K562 (cell line): Measurements from ENCODE around the gene NKX1-2. TPM values are rescaled to one million over a fixed set of nuclear protein-coding genes. Genes with fewer than 3 reads are reported as not detected.
A peak's percentile ranks its signal among the peaks of the same experiment; 100 is the strongest.

Experiments
- BCOR ChIP-seq: fragments of 450-650 bp; IDR thresholded peaks from 2 replicates; pipeline ENCODE4 v1.6.1; 2016
- BHLHE40 ChIP-seq: IDR thresholded peaks from 2 replicates; pipeline ENCODE4 v1.6.1; 2011; ENCODE audit warnings: low read length, improper control_type of control experiment
- EGR1 ChIP-seq: fragments of 450-650 bp; conservative IDR thresholded peaks from 2 replicates; pipeline ENCODE4 v1.6.1; 2017; ENCODE audit warnings: mild to moderate bottlenecking
- HMGN3 ChIP-seq: IDR thresholded peaks from 2 replicates; pipeline ENCODE4 v1.6.1; 2011; ENCODE audit warnings: borderline replicate concordance, low read depth, mild to moderate bottlenecking, mixed read lengths, low read length; ENCODE audit not compliant: insufficient read length; ENCODE audit errors: extremely low read depth
- MTF1 ChIP-seq: fragments of 250-450 bp; sonication (Bioruptor Pico); IDR thresholded peaks from 2 replicates; pipeline ENCODE4 v1.9.0; 2021; ENCODE audit warnings: moderate library complexity, mild to moderate bottlenecking, inconsistent platforms, borderline replicate concordance
- PHTF2 ChIP-seq: fragments of 250-450 bp; sonication (Bioruptor Pico); IDR thresholded peaks from 2 replicates; pipeline ENCODE4 v1.5.0; 2021; ENCODE audit warnings: mild to moderate bottlenecking
- RCOR1 ChIP-seq, 2 experiments: IDR thresholded peaks; 2 replicates each; pipeline ENCODE4 v1.6.1; 2012; ENCODE audit warnings: low read depth in 2 of 2, low read length in 2 of 2, borderline replicate concordance in 1 of 2, improper control_type of control experiment in 1 of 2
- RHOXF2B ChIP-seq: fragments of 250-450 bp; sonication (Bioruptor Pico); conservative IDR thresholded peaks from 2 replicates; pipeline ENCODE4 v1.5.1; 2021
- SAFB2 ChIP-seq: fragments of 200-400 bp; formaldehyde crosslinking; IDR thresholded peaks from 2 replicates; pipeline ENCODE4 v1.6.1; 2018; ENCODE audit warnings: borderline replicate concordance, low read length, low read depth, moderate library complexity; ENCODE audit not compliant: severe bottlenecking
- SP1 ChIP-seq: sonication (generic); formaldehyde crosslinking; IDR thresholded peaks from 2 replicates; pipeline ENCODE4 v1.8.1; 2022; ENCODE audit warnings: mild to moderate bottlenecking, missing genetic modification reagents
- ZFP1 ChIP-seq: fragments of 450-650 bp; formaldehyde crosslinking; IDR thresholded peaks from 2 replicates; pipeline ENCODE4 v1.4.0; 2020; ENCODE audit warnings: mild to moderate bottlenecking, mixed read lengths
- ZNF274 ChIP-seq: IDR thresholded peaks from 2 replicates; pipeline ENCODE4 v1.6.1; 2011; ENCODE audit warnings: low read depth, mild to moderate bottlenecking, low read length, moderate library complexity, borderline replicate concordance
- ZNF551 ChIP-seq: fragments of 250-450 bp; sonication (Bioruptor Pico); IDR thresholded peaks from 2 replicates; pipeline ENCODE4 v1.5.0; 2021; ENCODE audit warnings: mild to moderate bottlenecking, moderate library complexity
- polyA plus RNA-seq, 8 experiments: library from polyadenylated mRNA; depleted of rRNA in 4 of 8; stranded (reverse) in 5 of 8; unstranded in 3 of 8; fragments of >200 nt; fragmentation: Nextera tagmentation in 2 of 8; fragmentation: Illumina TruSeq in 1 of 8; extraction: Ambion mirVana in 2 of 8; extraction: Trizol in 1 of 8; gene quantifications; 2 replicates each; pipeline versions ENCODE4 v1.2.1 to v1.2.3, GENCODE V29; 2011 to 2014; ENCODE audit warnings: inconsistent platforms in 1 of 8, missing spikeins in 1 of 8
- total RNA-seq, 7 experiments: library from RNA; depleted of rRNA in 6 of 7; stranded (reverse); fragments of >200 nt in 6 of 7; fragmentation: Illumina TruSeq in 2 of 7; extraction: Trizol in 2 of 7; gene quantifications; 2 replicates each; pipeline versions ENCODE4 v1.2.1 to v1.2.3, GENCODE V29; 2011 to 2021; ENCODE audit warnings: low replicate concordance in 1 of 7
- TF ChIP-seq, protein P1 (sequence below): fragments of 450-650 bp; formaldehyde crosslinking; IDR thresholded peaks from 2 replicates; pipeline ENCODE4 v1.4.0; 2020; ENCODE audit warnings: mild to moderate bottlenecking
- TF ChIP-seq, protein P2 (sequence below): fragments of 150-350 bp; IDR thresholded peaks from 2 replicates; pipeline ENCODE4 v1.6.1; 2014; ENCODE audit warnings: low read depth, mild to moderate bottlenecking, low read length, borderline replicate concordance
- TF ChIP-seq, protein P3 (sequence below): fragments of 200-800 bp; sonication (Bioruptor generic); IDR thresholded peaks from 2 replicates; pipeline ENCODE4 v1.6.1; 2016; ENCODE audit warnings: missing genetic modification characterization, missing compliant biosample characterization

NKX1-2 gene
- total and polyA plus RNA-seq, 9 of the 15 experiments (the other 6 are each of a cell fraction or from before 2014, with no cell fraction given), result not detected

DNA sequence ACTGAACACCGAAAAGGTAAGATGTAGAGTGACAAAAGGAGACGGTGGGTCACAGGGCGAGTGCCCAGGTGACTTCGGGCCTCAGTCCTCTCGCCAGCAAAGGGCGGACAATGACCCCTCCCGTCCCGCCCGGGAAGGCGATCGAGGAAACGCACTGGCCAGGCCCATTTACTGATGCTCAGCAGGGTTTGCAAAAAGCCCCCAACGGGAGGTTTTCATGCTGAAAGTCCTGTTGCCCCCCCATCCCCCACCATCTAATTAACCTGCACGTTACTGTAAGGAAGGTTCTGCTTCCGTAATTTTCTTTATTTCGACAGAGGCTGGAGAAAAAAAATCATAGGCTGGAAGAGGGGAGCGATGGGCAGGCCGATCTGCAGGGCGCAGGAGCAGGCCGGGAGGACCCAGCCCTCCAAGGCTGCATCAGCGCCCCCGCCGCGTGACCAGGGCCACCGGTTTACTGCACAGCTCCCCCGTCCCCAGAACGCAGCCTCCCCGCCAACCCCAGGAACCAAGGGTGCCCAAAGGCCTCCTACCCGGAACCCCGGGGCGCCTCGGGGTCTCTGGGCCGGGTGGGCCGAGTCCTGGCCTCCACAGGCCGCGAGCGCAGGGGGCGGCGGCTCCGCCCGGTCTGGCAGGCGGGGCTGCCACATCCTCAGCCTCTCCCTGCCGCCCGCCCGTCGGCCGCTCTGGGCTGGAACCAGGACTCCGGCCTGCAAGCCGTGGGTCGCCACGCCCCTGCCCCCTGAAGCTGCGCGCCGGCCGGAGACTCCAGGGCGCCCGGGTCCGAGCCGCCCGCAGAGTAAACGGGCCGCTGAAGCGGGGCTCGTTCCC, 31.7 kb downstream of the NKX1-2 start (continued):
- TF ChIP-seq, protein P1, sequence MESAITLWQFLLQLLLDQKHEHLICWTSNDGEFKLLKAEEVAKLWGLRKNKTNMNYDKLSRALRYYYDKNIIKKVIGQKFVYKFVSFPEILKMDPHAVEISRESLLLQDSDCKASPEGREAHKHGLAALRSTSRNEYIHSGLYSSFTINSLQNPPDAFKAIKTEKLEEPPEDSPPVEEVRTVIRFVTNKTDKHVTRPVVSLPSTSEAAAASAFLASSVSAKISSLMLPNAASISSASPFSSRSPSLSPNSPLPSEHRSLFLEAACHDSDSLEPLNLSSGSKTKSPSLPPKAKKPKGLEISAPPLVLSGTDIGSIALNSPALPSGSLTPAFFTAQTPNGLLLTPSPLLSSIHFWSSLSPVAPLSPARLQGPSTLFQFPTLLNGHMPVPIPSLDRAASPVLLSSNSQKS (CRISPR knock-in tag), result no peak
- peak; percentile 30 for TF ChIP-seq HMGN3
- TF ChIP-seq, protein P2, sequence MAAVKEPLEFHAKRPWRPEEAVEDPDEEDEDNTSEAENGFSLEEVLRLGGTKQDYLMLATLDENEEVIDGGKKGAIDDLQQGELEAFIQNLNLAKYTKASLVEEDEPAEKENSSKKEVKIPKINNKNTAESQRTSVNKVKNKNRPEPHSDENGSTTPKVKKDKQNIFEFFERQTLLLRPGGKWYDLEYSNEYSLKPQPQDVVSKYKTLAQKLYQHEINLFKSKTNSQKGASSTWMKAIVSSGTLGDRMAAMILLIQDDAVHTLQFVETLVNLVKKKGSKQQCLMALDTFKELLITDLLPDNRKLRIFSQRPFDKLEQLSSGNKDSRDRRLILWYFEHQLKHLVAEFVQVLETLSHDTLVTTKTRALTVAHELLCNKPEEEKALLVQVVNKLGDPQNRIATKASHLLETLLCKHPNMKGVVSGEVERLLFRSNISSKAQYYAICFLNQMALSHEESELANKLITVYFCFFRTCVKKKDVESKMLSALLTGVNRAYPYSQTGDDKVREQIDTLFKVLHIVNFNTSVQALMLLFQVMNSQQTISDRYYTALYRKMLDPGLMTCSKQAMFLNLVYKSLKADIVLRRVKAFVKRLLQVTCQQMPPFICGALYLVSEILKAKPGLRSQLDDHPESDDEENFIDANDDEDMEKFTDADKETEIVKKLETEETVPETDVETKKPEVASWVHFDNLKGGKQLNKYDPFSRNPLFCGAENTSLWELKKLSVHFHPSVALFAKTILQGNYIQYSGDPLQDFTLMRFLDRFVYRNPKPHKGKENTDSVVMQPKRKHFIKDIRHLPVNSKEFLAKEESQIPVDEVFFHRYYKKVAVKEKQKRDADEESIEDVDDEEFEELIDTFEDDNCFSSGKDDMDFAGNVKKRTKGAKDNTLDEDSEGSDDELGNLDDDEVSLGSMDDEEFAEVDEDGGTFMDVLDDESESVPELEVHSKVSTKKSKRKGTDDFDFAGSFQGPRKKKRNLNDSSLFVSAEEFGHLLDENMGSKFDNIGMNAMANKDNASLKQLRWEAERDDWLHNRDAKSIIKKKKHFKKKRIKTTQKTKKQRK, result no peak
- peak; percentile 76 for TF ChIP-seq BHLHE40
- no peak for TF ChIP-seq SAFB2
- no peak for TF ChIP-seq ZNF274
- no peak for TF ChIP-seq BCOR
- TF ChIP-seq EGR1, result peak; percentile 13; the same call in 1 of the 2 replicates
- TF ChIP-seq ZNF551, result no peak
- no peak for TF ChIP-seq MTF1 (CRISPR knock-in tag)
- TF ChIP-seq RCOR1 (IDR thresholded peaks at IDR 0.05; ENCODE audit: borderline replicate concordance in 1 of 2, low read depth in 2 of 2, low read length in 2 of 2), result no peak
- TF ChIP-seq SP1 (CRISPR knock-in tag), result no peak
- 0 out of 2 replicates have a peak, but pooled peaks have one; percentile 9 for TF ChIP-seq ZFP1
- TF ChIP-seq RHOXF2B (CRISPR knock-in tag), result no peak
- TF ChIP-seq PHTF2 (CRISPR knock-in tag), result peak; percentile 60; the same call in 1 of the 2 replicates
- TF ChIP-seq, protein P3, sequence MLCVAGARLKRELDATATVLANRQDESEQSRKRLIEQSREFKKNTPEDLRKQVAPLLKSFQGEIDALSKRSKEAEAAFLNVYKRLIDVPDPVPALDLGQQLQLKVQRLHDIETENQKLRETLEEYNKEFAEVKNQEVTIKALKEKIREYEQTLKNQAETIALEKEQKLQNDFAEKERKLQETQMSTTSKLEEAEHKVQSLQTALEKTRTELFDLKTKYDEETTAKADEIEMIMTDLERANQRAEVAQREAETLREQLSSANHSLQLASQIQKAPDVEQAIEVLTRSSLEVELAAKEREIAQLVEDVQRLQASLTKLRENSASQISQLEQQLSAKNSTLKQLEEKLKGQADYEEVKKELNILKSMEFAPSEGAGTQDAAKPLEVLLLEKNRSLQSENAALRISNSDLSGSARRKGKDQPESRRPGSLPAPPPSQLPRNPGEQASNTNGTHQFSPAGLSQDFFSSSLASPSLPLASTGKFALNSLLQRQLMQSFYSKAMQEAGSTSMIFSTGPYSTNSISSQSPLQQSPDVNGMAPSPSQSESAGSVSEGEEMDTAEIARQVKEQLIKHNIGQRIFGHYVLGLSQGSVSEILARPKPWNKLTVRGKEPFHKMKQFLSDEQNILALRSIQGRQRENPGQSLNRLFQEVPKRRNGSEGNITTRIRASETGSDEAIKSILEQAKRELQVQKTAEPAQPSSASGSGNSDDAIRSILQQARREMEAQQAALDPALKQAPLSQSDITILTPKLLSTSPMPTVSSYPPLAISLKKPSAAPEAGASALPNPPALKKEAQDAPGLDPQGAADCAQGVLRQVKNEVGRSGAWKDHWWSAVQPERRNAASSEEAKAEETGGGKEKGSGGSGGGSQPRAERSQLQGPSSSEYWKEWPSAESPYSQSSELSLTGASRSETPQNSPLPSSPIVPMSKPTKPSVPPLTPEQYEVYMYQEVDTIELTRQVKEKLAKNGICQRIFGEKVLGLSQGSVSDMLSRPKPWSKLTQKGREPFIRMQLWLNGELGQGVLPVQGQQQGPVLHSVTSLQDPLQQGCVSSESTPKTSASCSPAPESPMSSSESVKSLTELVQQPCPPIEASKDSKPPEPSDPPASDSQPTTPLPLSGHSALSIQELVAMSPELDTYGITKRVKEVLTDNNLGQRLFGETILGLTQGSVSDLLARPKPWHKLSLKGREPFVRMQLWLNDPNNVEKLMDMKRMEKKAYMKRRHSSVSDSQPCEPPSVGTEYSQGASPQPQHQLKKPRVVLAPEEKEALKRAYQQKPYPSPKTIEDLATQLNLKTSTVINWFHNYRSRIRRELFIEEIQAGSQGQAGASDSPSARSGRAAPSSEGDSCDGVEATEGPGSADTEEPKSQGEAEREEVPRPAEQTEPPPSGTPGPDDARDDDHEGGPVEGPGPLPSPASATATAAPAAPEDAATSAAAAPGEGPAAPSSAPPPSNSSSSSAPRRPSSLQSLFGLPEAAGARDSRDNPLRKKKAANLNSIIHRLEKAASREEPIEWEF (CRISPR knock-in tag), result no peak
